ENCODE results near the gene VAMP2.

The VAMP2 gene

GRCh38 chr17:8144401-8145231 lies 18.1 kb downstream of the VAMP2 start:
- H3K4me1 ChIP-seq (ENCODE audit: control insufficient read depth, insufficient read depth, low read length): no peaks in the 10 kb centered on the region
- ChIA-PET POLR2A (no interaction called here), CTCF (interaction anchor here (1.0 to 2.0 kb wide), 2 partner anchors 22 to 42 kb away, joined by 4 read pairs; no protein-coding TSS in a partner anchor)
- no peak for TF ChIP-seq ZNF76 (tag by site-specific recombination; IDR thresholded peaks at IDR 0.05; ENCODE audit: borderline replicate concordance, low read depth)
- peaks cover 0 to 87% of the 10 kb centered on the region in 2 experiments; a peak in 1 of 3 replicates for H3K36me3 ChIP-seq (ENCODE audit: control insufficient read depth in 2 of 2, insufficient read depth in 1 of 2, low read length in 2 of 2)
- H3K27ac ChIP-seq (ENCODE audit: extremely low read depth, low read depth, low read length): no peak overlapping the region
- no peak overlapping the region for H3K4me3 ChIP-seq (ENCODE audit: low read depth, low read length)
- H3K9me3 ChIP-seq (ENCODE audit: control insufficient read depth, insufficient read depth, low read depth, low read length): no peaks in the 10 kb centered on the region

GRCh38 chr17:8143581-8144400 lies 19.0 kb downstream of the VAMP2 start:
- ChIA-PET CTCF (no interaction called here), POLR2A (no interaction called here)
- no peak overlapping the region for H3K27ac ChIP-seq (ENCODE audit: extremely low read depth, low read depth, low read length)
- no peaks in the 10 kb centered on the region for H3K4me1 ChIP-seq (ENCODE audit: control insufficient read depth, insufficient read depth, low read length)
- H3K9me3 ChIP-seq (ENCODE audit: control insufficient read depth, insufficient read depth, low read depth, low read length): no peaks in the 10 kb centered on the region
- peaks cover 0 to 79% of the 10 kb centered on the region in 2 experiments; a peak in 1 of 3 replicates for H3K36me3 ChIP-seq (ENCODE audit: control insufficient read depth in 2 of 2, insufficient read depth in 1 of 2, low read length in 2 of 2)
- no peak overlapping the region for H3K4me3 ChIP-seq (ENCODE audit: low read depth, low read length)
- TF ChIP-seq ZNF248 (tag by site-specific recombination; IDR thresholded peaks at IDR 0.05) (no peak), GFI1B (tag by site-specific recombination; IDR thresholded peaks at IDR 0.05) (no peak), ZNF488 (tag by site-specific recombination; IDR thresholded peaks at IDR 0.05) (no peak), KLF1 (tag by site-specific recombination; IDR thresholded peaks at IDR 0.05) (no peak), ZNF692 (tag by site-specific recombination; IDR thresholded peaks at IDR 0.05) (no peak), BCL6B (tag by site-specific recombination; IDR thresholded peaks at IDR 0.05) (no peak), ZNF223 (tag by site-specific recombination; IDR thresholded peaks at IDR 0.05) (no peak), ZBTB44 (tag by site-specific recombination; IDR thresholded peaks at IDR 0.05) (no peak), ZNF26 (tag by site-specific recombination; IDR thresholded peaks at IDR 0.05) (no peak), ZIC2 (tag by site-specific recombination; IDR thresholded peaks at IDR 0.05) (no peak), HIC1 (tag by site-specific recombination; IDR thresholded peaks at IDR 0.05) (no peak), ZNF530 (tag by site-specific recombination; IDR thresholded peaks at IDR 0.05; ENCODE audit: low read depth) (no peak), PRDM6 (tag by site-specific recombination; IDR thresholded peaks at IDR 0.05) (no peak)

Data from HEK293 (cell line).